ENCODE measurements around the gene LRTM1.

Gene LRTM1

GRCh38 chr3:54936561-54936960 is 8.7 kb upstream of the LRTM1 start:
- H4K20me1 ChIP-seq (ENCODE audit: insufficient read depth, low read length), result no peaks in the 10 kb centered on the region
- no peaks in the 10 kb centered on the region for H3K4me1 ChIP-seq (ENCODE audit: insufficient read depth, low read length, severe bottlenecking)
- H3F3A ChIP-seq (ENCODE audit: insufficient read depth, low read length), result no peaks in the 10 kb centered on the region
- H3K4me3 ChIP-seq (ENCODE audit: low read depth, low read length, poor library complexity, severe bottlenecking), result no peak overlapping the region
- H3K9me2 ChIP-seq (ENCODE audit: low read depth, low read length), result no peaks in the 10 kb centered on the region
- no peak overlapping the region for H3K27ac ChIP-seq (ENCODE audit: low read depth, low read length, poor library complexity, severe bottlenecking)
- no peaks in the 10 kb centered on the region for H3K36me3 ChIP-seq (ENCODE audit: insufficient read depth, low read length)
- H3K9me3 ChIP-seq (ENCODE audit: low read length), result no peaks in the 10 kb centered on the region
- TF ChIP-seq EZH2 (IDR thresholded peaks at IDR 0.05; ENCODE audit: borderline replicate concordance, low read length) (no peak), CTCF (IDR thresholded peaks at IDR 0.05; ENCODE audit: low read length) (no peak)
- no peaks in the 10 kb centered on the region for H3K79me2 ChIP-seq (ENCODE audit: insufficient read depth, low read length)
- no peak overlapping the region for H3K9ac ChIP-seq (ENCODE audit: low read length)
- no peak overlapping the region for H2AFZ ChIP-seq (ENCODE audit: low read length)
- H3K27me3 ChIP-seq (ENCODE audit: insufficient read depth, low read length), result no peaks in the 10 kb centered on the region
- no peak overlapping the region for H3K4me2 ChIP-seq (ENCODE audit: low read length)

- H2AFZ ChIP-seq (ENCODE audit: low read length), result no peak overlapping the region
- no peak overlapping the region for H3K4me2 ChIP-seq (ENCODE audit: low read length)
- no peaks in the 10 kb centered on the region for H3K4me1 ChIP-seq (ENCODE audit: insufficient read depth, low read length, severe bottlenecking)
- TF ChIP-seq EZH2 (IDR thresholded peaks at IDR 0.05; ENCODE audit: borderline replicate concordance, low read length) (no peak), CTCF (IDR thresholded peaks at IDR 0.05; ENCODE audit: low read length) (no peak)
- no peak overlapping the region for H3K27ac ChIP-seq (ENCODE audit: low read depth, low read length, poor library complexity, severe bottlenecking)
- H3K9me2 ChIP-seq (ENCODE audit: low read depth, low read length), result no peaks in the 10 kb centered on the region
- H3K79me2 ChIP-seq (ENCODE audit: insufficient read depth, low read length), result no peaks in the 10 kb centered on the region
- no peak overlapping the region for H3K4me3 ChIP-seq (ENCODE audit: low read depth, low read length, poor library complexity, severe bottlenecking)
- no peaks in the 10 kb centered on the region for H3F3A ChIP-seq (ENCODE audit: insufficient read depth, low read length)
- H3K9me3 ChIP-seq (ENCODE audit: low read length), result no peaks in the 10 kb centered on the region
- no peak overlapping the region for H3K9ac ChIP-seq (ENCODE audit: low read length)
- H4K20me1 ChIP-seq (ENCODE audit: insufficient read depth, low read length), result no peaks in the 10 kb centered on the region
- no peaks in the 10 kb centered on the region for H3K27me3 ChIP-seq (ENCODE audit: insufficient read depth, low read length)
- no peaks in the 10 kb centered on the region for H3K36me3 ChIP-seq (ENCODE audit: insufficient read depth, low read length)
Observed at GRCh38 chr3:54935869-54936268, 8.0 kb upstream of the LRTM1 start.

GRCh38 chr3:54932606-54933005 is 4.7 kb upstream of the LRTM1 start:
- Histone ChIP-seq H3K79me2 (ENCODE audit: insufficient read depth, low read length) (no peaks in the 10 kb centered on the region), H3F3A (ENCODE audit: insufficient read depth, low read length) (no peaks in the 10 kb centered on the region), H3K4me3 (ENCODE audit: low read depth, low read length, poor library complexity, severe bottlenecking) (no peak overlapping the region), H2AFZ (ENCODE audit: low read length) (no peak overlapping the region), H3K4me1 (ENCODE audit: insufficient read depth, low read length, severe bottlenecking) (no peaks in the 10 kb centered on the region), H3K36me3 (ENCODE audit: insufficient read depth, low read length) (no peaks in the 10 kb centered on the region), H3K9ac (ENCODE audit: low read length) (no peak overlapping the region), H3K27ac (ENCODE audit: low read depth, low read length, poor library complexity, severe bottlenecking) (no peak overlapping the region), H3K9me2 (ENCODE audit: low read depth, low read length) (no peaks in the 10 kb centered on the region), H3K4me2 (ENCODE audit: low read length) (no peak overlapping the region), H3K27me3 (ENCODE audit: insufficient read depth, low read length) (no peaks in the 10 kb centered on the region), H4K20me1 (ENCODE audit: insufficient read depth, low read length) (no peaks in the 10 kb centered on the region), H3K9me3 (ENCODE audit: low read length) (no peaks in the 10 kb centered on the region)
- TF ChIP-seq CTCF (IDR thresholded peaks at IDR 0.05; ENCODE audit: low read length), result no peak
- no peak for TF ChIP-seq EZH2 (IDR thresholded peaks at IDR 0.05; ENCODE audit: borderline replicate concordance, low read length)
